Liver (tissue), 9 donors: ENCODE results near the gene HAVCR1. TPM values are rescaled to one million over a fixed set of nuclear protein-coding genes. Genes with fewer than 3 reads are reported as not detected.

Experiments
- DNase-seq: peaks from one replicate; pipeline ENCODE4 v3.0.0-alpha.2; 2017; ENCODE audit warnings: low spot score
- H3K27ac ChIP-seq, 2 donors: one replicate each; pipeline ENCODE4 v1.7.0; 2013; ENCODE audit warnings: inconsistent platforms in 2 of 2, low read length in 2 of 2, control low read depth in 1 of 2, low read depth in 1 of 2, mild to moderate bottlenecking in 1 of 2
- H3K27me3 ChIP-seq, 4 donors: one replicate each; pipeline versions ENCODE4 v1.6.1 to v1.7.0; 2013; ENCODE audit warnings: low read length in 3 of 4, inconsistent platforms in 1 of 4, mild to moderate bottlenecking in 1 of 4, moderate library complexity in 1 of 4; ENCODE audit not compliant: control insufficient read depth in 4 of 4, insufficient read depth in 4 of 4
- H3K36me3 ChIP-seq, 4 donors: one replicate each; pipeline versions ENCODE4 v1.6.1 to v1.7.0; 2013; ENCODE audit warnings: low read length in 3 of 4, mild to moderate bottlenecking in 3 of 4, low read depth in 1 of 4, moderate library complexity in 1 of 4; ENCODE audit not compliant: control insufficient read depth in 4 of 4, insufficient read depth in 3 of 4
- H3K4me1 ChIP-seq, 4 donors: one replicate each; pipeline versions ENCODE4 v1.6.1 to v1.7.0; 2013; ENCODE audit warnings: low read length in 3 of 4, mild to moderate bottlenecking in 3 of 4, moderate library complexity in 1 of 4; ENCODE audit not compliant: control insufficient read depth in 4 of 4, insufficient read depth in 4 of 4
- H3K4me3 ChIP-seq, 3 donors: one replicate each; pipeline versions ENCODE4 v1.6.1 to v1.7.0; 2013; ENCODE audit warnings: low read length in 3 of 3, control low read depth in 1 of 3, low read depth in 1 of 3, mild to moderate bottlenecking in 1 of 3
- H3K9ac ChIP-seq, 2 donors: one replicate each; pipeline ENCODE4 v1.7.0; 2013; ENCODE audit warnings: low read length in 2 of 2, mild to moderate bottlenecking in 2 of 2, moderate library complexity in 2 of 2, control low read depth in 1 of 2, low read depth in 1 of 2
- H3K9me3 ChIP-seq, 4 donors: one replicate each; pipeline versions ENCODE4 v1.6.1 to v1.7.0; 2013; ENCODE audit warnings: low read length in 3 of 4; ENCODE audit not compliant: control insufficient read depth in 4 of 4
- EGR1 ChIP-seq, 2 donors: IDR thresholded peaks; 2 replicates each; pipeline ENCODE4 v1.6.1; 2016 to 2018; ENCODE audit warnings: antibody characterized with exemption in 2 of 2, low read depth in 2 of 2
- FOXA1 ChIP-seq: IDR thresholded peaks from 2 replicates; pipeline ENCODE4 v1.6.1; 2016; ENCODE audit warnings: antibody characterized with exemption
- FOXA2 ChIP-seq: IDR thresholded peaks from 2 replicates; pipeline ENCODE4 v1.6.1; 2016; ENCODE audit warnings: antibody characterized with exemption
- HNF4A ChIP-seq, 2 donors: conservative IDR thresholded peaks; 2 replicates each; pipeline ENCODE4 v1.6.1; 2016; ENCODE audit warnings: antibody characterized with exemption in 2 of 2, mild to moderate bottlenecking in 2 of 2
- HNF4G ChIP-seq: IDR thresholded peaks from 2 replicates; pipeline ENCODE4 v1.6.1; 2016; ENCODE audit warnings: antibody characterized with exemption
- JUND ChIP-seq, 2 donors: IDR thresholded peaks; 2 replicates each; pipeline ENCODE4 v1.6.1; 2016; ENCODE audit warnings: antibody characterized with exemption in 2 of 2
- NR2F2 ChIP-seq: IDR thresholded peaks from 2 replicates; pipeline ENCODE4 v1.6.1; 2016; ENCODE audit warnings: antibody characterized with exemption
- REST ChIP-seq: IDR thresholded peaks from 2 replicates; pipeline ENCODE4 v1.6.1; 2016; ENCODE audit warnings: antibody characterized with exemption, mild to moderate bottlenecking
- RXRA ChIP-seq, 2 donors: IDR thresholded peaks; 2 replicates each; pipeline ENCODE4 v1.6.1; 2017 to 2018; ENCODE audit warnings: antibody characterized with exemption in 2 of 2, mild to moderate bottlenecking in 1 of 2
- SP1 ChIP-seq: IDR thresholded peaks from 2 replicates; pipeline ENCODE4 v1.6.1; 2018; ENCODE audit warnings: antibody characterized with exemption, mild to moderate bottlenecking
- TAF1 ChIP-seq: conservative IDR thresholded peaks from 2 replicates; pipeline ENCODE4 v1.6.1; 2016; ENCODE audit warnings: antibody characterized with exemption, mild to moderate bottlenecking
- ZBTB33 ChIP-seq: IDR thresholded peaks from 2 replicates; pipeline ENCODE4 v1.6.1; 2016; ENCODE audit warnings: antibody characterized with exemption
- WGBS: extraction: QIAGEN DNeasy Blood & Tissue Kit; methylation state at CpG from one replicate; pipeline ENCODE4 v1.1.7; 2013; 5-methylcytosine and 5-hydroxymethylcytosine counted together
- polyA plus RNA-seq, 2 donors: library from polyadenylated mRNA; stranded (reverse) in 1 of 2; unstranded in 1 of 2; fragments of 200-250 nt in 1 of 2; fragments of >200 nt in 1 of 2; fragmentation: Nextera tagmentation in 1 of 2; extraction: Ambion mirVana in 1 of 2; gene quantifications; one replicate each; pipeline versions ENCODE4 v1.2.1 to v1.2.3, GENCODE V29; 2013 to 2015
- total RNA-seq, 2 donors: library from RNA; depleted of rRNA; stranded (reverse); fragments of >200 nt; gene quantifications; one replicate each; pipeline ENCODE4 v1.2.3, GENCODE V29; 2014
- TF ChIP-seq, protein P1 (sequence below): IDR thresholded peaks from 2 replicates; pipeline ENCODE4 v1.6.1; 2016; ENCODE audit warnings: antibody characterized with exemption
- TF ChIP-seq, protein P2 (sequence below): IDR thresholded peaks from 2 replicates; pipeline ENCODE4 v1.6.1; 2016; ENCODE audit warnings: antibody characterized with exemption
- donor health status: healthy.
- donor health status: healthy.
- donor health status: healthy.
- donor health status: healthy.
- donor health status: healthy.

Gene HAVCR1
- total and polyA plus RNA-seq, 4 donors: 0.07 to 2.8 (median 0.17) TPM; not detected in 1

GRCh38 chr5:157033071-157033583 is 25.8 kb downstream of the HAVCR1 start:
- WGBS: 91% methylated on average over 4 of the region's 4 CpGs
- H3K27ac ChIP-seq: no peak overlapping the region
- no peaks in the 10 kb centered on the region for H3K36me3 ChIP-seq
- no peaks in the 10 kb centered on the region for H3K4me1 ChIP-seq
- no peaks in the 10 kb centered on the region for H3K9me3 ChIP-seq
- no peak overlapping the region for H3K9ac ChIP-seq
- no peak for DNase-seq
- H3K27me3 ChIP-seq: no peaks in the 10 kb centered on the region
- TF ChIP-seq REST (no peak), EGR1 (IDR thresholded peaks at IDR 0.05; ENCODE audit: low read depth in 2 of 2) (no peak), TAF1 (no peak), SP1 (no peak), HNF4G (no peak), FOXA2 (no peak), RXRA (IDR thresholded peaks at IDR 0.05) (no peak)
- TF ChIP-seq, protein P1, sequence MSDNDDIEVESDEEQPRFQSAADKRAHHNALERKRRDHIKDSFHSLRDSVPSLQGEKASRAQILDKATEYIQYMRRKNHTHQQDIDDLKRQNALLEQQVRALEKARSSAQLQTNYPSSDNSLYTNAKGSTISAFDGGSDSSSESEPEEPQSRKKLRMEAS: no peak
- no peak overlapping the region for H3K4me3 ChIP-seq

- WGBS: 74% methylated on average over 3 of the region's 3 CpGs
- no peak overlapping the region for H3K4me3 ChIP-seq
- no peak for DNase-seq
- H3K9ac ChIP-seq: no peak overlapping the region
- no peak overlapping the region for H3K27ac ChIP-seq
- H3K4me1 ChIP-seq: no peaks in the 10 kb centered on the region
- TF ChIP-seq HNF4G: no peak
- TF ChIP-seq NR2F2: no peak
- TF ChIP-seq, protein P2, sequence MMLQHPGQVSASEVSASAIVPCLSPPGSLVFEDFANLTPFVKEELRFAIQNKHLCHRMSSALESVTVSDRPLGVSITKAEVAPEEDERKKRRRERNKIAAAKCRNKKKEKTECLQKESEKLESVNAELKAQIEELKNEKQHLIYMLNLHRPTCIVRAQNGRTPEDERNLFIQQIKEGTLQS: no peak
- TF ChIP-seq FOXA1: no peak
- TF ChIP-seq ZBTB33: no peak
- TF ChIP-seq, protein P1: no peak
- no peak for TF ChIP-seq FOXA2
- TF ChIP-seq RXRA (IDR thresholded peaks at IDR 0.05): no peak
- no peak for TF ChIP-seq REST
- no peak for TF ChIP-seq EGR1 (IDR thresholded peaks at IDR 0.05; ENCODE audit: low read depth in 2 of 2)
- no peak for TF ChIP-seq JUND (IDR thresholded peaks at IDR 0.05)
- TF ChIP-seq TAF1: no peak
- no peak for TF ChIP-seq HNF4A (conservative IDR thresholded peaks at IDR 0.05)
- H3K9me3 ChIP-seq: no peaks in the 10 kb centered on the region
- no peaks in the 10 kb centered on the region for H3K36me3 ChIP-seq
- no peaks in the 10 kb centered on the region for H3K27me3 ChIP-seq
Measured at GRCh38 chr5:157030692-157031091, 28.2 kb downstream of the HAVCR1 start.
